ENCODE results near the gene UBA5.

- TF ChIP-seq CTCF (IDR thresholded peaks at IDR 0.05) (no peak), POLR2A (IDR thresholded peaks at IDR 0.05) (no peak), EP300 (IDR thresholded peaks at IDR 0.05) (no peak)
Observed at GRCh38 chr3:132669256-132669777, 9.2 kb downstream of the UBA5 start.
